Forelimb muscle (tissue), 1 donor: ENCODE results near the gene HOMER1. TPM values are rescaled to one million over a fixed set of nuclear protein-coding genes. Genes with fewer than 3 reads are reported as not detected.
"Not testable (repeated sequence)": the region's sequence is repeated elsewhere in the genome, so short reads cannot be mapped to it uniquely, and the experiment has no call there.

Experiments used
- DNase-seq: peaks from one replicate; pipeline ENCODE4 v3.0.0-alpha.2; 2013; ENCODE audit warnings: low read depth
- polyA plus RNA-seq: library from polyadenylated mRNA; unstranded; fragments of 120-200 nt; gene quantifications from one replicate; pipeline ENCODE4 v1.2.1, GENCODE V29; 2013; ENCODE audit not compliant: insufficient read length

The HOMER1 gene
- polyA plus RNA-seq, 1 donor = 29.4 TPM

GRCh38 chr5:79418276-79418675, 95.7 kb downstream of the HOMER1 start:
- no peak for DNase-seq

GRCh38 chr5:79417495-79417894, 96.4 kb downstream of the HOMER1 start:
- no peak for DNase-seq

GRCh38 chr5:79416499-79416898, 97.4 kb downstream of the HOMER1 start:
- no peak for DNase-seq

- no peak for DNase-seq
These were observed 100.8 kb downstream of the HOMER1 start for GRCh38 chr5:79413112-79413511.

GRCh38 chr5:79408028-79408427, 105.9 kb downstream of the HOMER1 start:
- DNase-seq = no peak

- DNase-seq = no peak
These were observed 106.3 kb downstream of the HOMER1 start for GRCh38 chr5:79407591-79407990.

GRCh38 chr5:79401216-79401615, 112.7 kb downstream of the HOMER1 start:
- no peak for DNase-seq

GRCh38 chr5:79399046-79399445, 114.9 kb downstream of the HOMER1 start:
- no peak for DNase-seq

GRCh38 chr5:79397080-79397479, 116.9 kb downstream of the HOMER1 start:
- DNase-seq = no peak

- DNase-seq = no peak
These were observed 117.7 kb downstream of the HOMER1 start for GRCh38 chr5:79396265-79396664.

GRCh38 chr5:79395296-79395695, 118.6 kb downstream of the HOMER1 start:
- DNase-seq = no peak

- no peak for DNase-seq
These were observed 121.2 kb downstream of the HOMER1 start for GRCh38 chr5:79392776-79393175.

GRCh38 chr5:79386679-79387078, 127.3 kb downstream of the HOMER1 start:
- DNase-seq = no peak

GRCh38 chr5:79385126-79385525, 128.8 kb downstream of the HOMER1 start:
- DNase-seq = not testable (repeated sequence)

GRCh38 chr5:79378510-79379186, 135.3 kb downstream of the HOMER1 start:
- DNase-seq = no peak

- peak; percentile 2 for DNase-seq
These were observed 156.5 kb downstream of the HOMER1 start for GRCh38 chr5:79357398-79357797.

- no peak for DNase-seq
These were observed 164.1 kb downstream of the HOMER1 start for GRCh38 chr5:79349881-79350280.

- DNase-seq = no peak
These were observed 164.9 kb downstream of the HOMER1 start for GRCh38 chr5:79349047-79349446.

- no peak for DNase-seq
These were observed 167.5 kb downstream of the HOMER1 start for GRCh38 chr5:79346420-79346824.

- no peak for DNase-seq
These were observed 179.9 kb downstream of the HOMER1 start for GRCh38 chr5:79333852-79334557.

GRCh38 chr5:79330071-79330470, 183.9 kb downstream of the HOMER1 start:
- no peak for DNase-seq

- DNase-seq = no peak
These were observed 184.5 kb downstream of the HOMER1 start for GRCh38 chr5:79329453-79329852.
